ENCODE results near the gene OR2T6. TPM values are rescaled to one million over a fixed set of nuclear protein-coding genes. Genes with fewer than 3 reads are reported as not detected.

The OR2T6 gene
- total and polyA plus RNA-seq, 2 donors (not counting 3 experiments of a cell fraction or from before 2014, with no cell fraction given) = not detected

- TF ChIP-seq EZH2 (IDR thresholded peaks at IDR 0.05; ENCODE audit: borderline replicate concordance, low read depth, low read length, severe bottlenecking) (no peak), FOS (IDR thresholded peaks at IDR 0.05; ENCODE audit: borderline replicate concordance, insufficient read depth, low read length) (no peak), CTCF (IDR thresholded peaks at IDR 0.05; ENCODE audit: extremely low read depth in 1 of 2, insufficient read depth in 1 of 2, low read depth in 1 of 2, low read length in 2 of 2) (no peak), MYC (IDR thresholded peaks at IDR 0.05; ENCODE audit: low read depth, low read length) (no peak), MAX (IDR thresholded peaks at IDR 0.05; ENCODE audit: insufficient read depth, insufficient read length) (no peak), JUN (IDR thresholded peaks at IDR 0.05; ENCODE audit: borderline replicate concordance, insufficient read depth, insufficient read length, low read depth) (no peak), POLR2A (IDR thresholded peaks at IDR 0.05; ENCODE audit: low read depth, low read length) (no peak), POLR2AphosphoS5 (IDR thresholded peaks at IDR 0.05; ENCODE audit: insufficient read depth, low read depth, low read length) (no peak), GATA2 (IDR thresholded peaks at IDR 0.05; ENCODE audit: insufficient read depth, insufficient read length, low read depth, low read length) (no peak)
- ChIA-PET CTCF (no interaction called here), POLR2A (no interaction called here)
- intact Hi-C loops (cut with micrococcal nuclease) (no loop called here), dilution Hi-C loops (cut with MboI; ENCODE audit: extremely low pct_ligation_motif_present, low sequenced_read_pairs) (no loop called here)
- H3K9me1 ChIP-seq (replicated peaks; ENCODE audit: control insufficient read depth, extremely low read depth, insufficient read depth, low read length) = no peaks in the 10 kb centered on the region
- no peak overlapping the region for H3K4me2 ChIP-seq (ENCODE audit: insufficient read depth, low read length)
- FAIRE-seq = no peak
- H3K27ac ChIP-seq (ENCODE audit: insufficient read depth, low read depth, low read length) = no peak overlapping the region
- no peak for DNase-seq (ENCODE audit: low read depth, low spot score)
- no peaks in the 10 kb centered on the region for H3K27me3 ChIP-seq (ENCODE audit: control insufficient read depth in 2 of 2, insufficient read depth in 2 of 2, low read length in 2 of 2)
- no peaks in the 10 kb centered on the region for H3K4me1 ChIP-seq (ENCODE audit: control insufficient read depth, extremely low read depth, insufficient read depth, low read length)
- H3K79me2 ChIP-seq (ENCODE audit: control insufficient read depth, insufficient read depth, low read length) = no peaks in the 10 kb centered on the region
- peaks cover 1% of the 10 kb centered on the region for H3K9me3 ChIP-seq (replicated peaks; ENCODE audit: control insufficient read depth, insufficient read depth, low read length)
- no peaks in the 10 kb centered on the region for H3K36me3 ChIP-seq (ENCODE audit: control insufficient read depth in 2 of 2, extremely low read depth in 1 of 2, insufficient read depth in 2 of 2, low read length in 2 of 2)
- no peaks in the 10 kb centered on the region for H4K20me1 ChIP-seq (replicated peaks; ENCODE audit: control insufficient read depth, extremely low read depth, insufficient read depth, low read length)
- no peak overlapping the region for H3K4me3 ChIP-seq (replicated peaks in 1 of 3; ENCODE audit: insufficient read depth in 1 of 3, low read depth in 1 of 3, low read length in 3 of 3)
- BruUV-seq (replicated peaks) = no TSS peak
- no peak overlapping the region for H3K9ac ChIP-seq (replicated peaks; ENCODE audit: extremely low read depth, insufficient read depth, low read length)
- no peak overlapping the region for H2AFZ ChIP-seq (ENCODE audit: low read depth, low read length)
These were observed 40.7 kb downstream of the OR2T6 start for GRCh38 chr1:248416226-248416625.

Data from endothelial cell of umbilical vein (primary cell).